Fibroblast of lung (primary cell): Measurements from ENCODE around the gene ZSCAN21. TPM values are rescaled to one million over a fixed set of nuclear protein-coding genes. Genes with fewer than 3 reads are reported as not detected.

ENCODE experiments used
- DNase-seq, 2 donors: peaks; one replicate each; pipeline versions ENCODE4 v3.0.0 to v3.0.0-alpha.2; 2010; ENCODE audit warnings: low read depth in 2 of 2
- H2AFZ ChIP-seq: 2 replicates; pipeline ENCODE4 v1.5.1; 2012; ENCODE audit warnings: low read length, control low read depth, inconsistent platforms
- H3K27ac ChIP-seq: 2 replicates; pipeline ENCODE4 v1.5.1; 2011; ENCODE audit warnings: low read length, control low read depth; ENCODE audit not compliant: insufficient read depth
- H3K27me3 ChIP-seq: 2 replicates; pipeline ENCODE4 v1.5.1; 2011; ENCODE audit warnings: mild to moderate bottlenecking, low read length; ENCODE audit not compliant: control insufficient read depth, insufficient read depth
- H3K36me3 ChIP-seq: 2 replicates; pipeline ENCODE4 v1.5.1; 2011; ENCODE audit warnings: low read length; ENCODE audit not compliant: control insufficient read depth, insufficient read depth
- H3K4me1 ChIP-seq: 2 replicates; pipeline ENCODE4 v1.5.1; 2011; ENCODE audit warnings: low read length; ENCODE audit not compliant: control insufficient read depth, insufficient read depth; ENCODE audit errors: extremely low read depth
- H3K4me2 ChIP-seq: 2 replicates; pipeline ENCODE4 v1.5.1; 2011; ENCODE audit warnings: low read length, control low read depth; ENCODE audit not compliant: insufficient read depth; ENCODE audit errors: extremely low read depth
- H3K4me3 ChIP-seq, 4 experiments: fragments of 200-600 bp in 1 of 4; sonication (generic) in 1 of 4; replicated peaks in 1 of 4; 2 replicates each; pipeline ENCODE4 v1.5.1; 2011 to 2016; ENCODE audit warnings: low read length in 4 of 4, low read depth in 3 of 4, mild to moderate bottlenecking in 3 of 4, control low read depth in 2 of 4, inconsistent platforms in 1 of 4, mixed read lengths in 1 of 4; ENCODE audit not compliant: insufficient read depth in 1 of 4; ENCODE audit errors: control extremely low read depth in 1 of 4
- H3K79me2 ChIP-seq: 2 replicates; pipeline ENCODE4 v1.5.1; 2012; ENCODE audit warnings: mild to moderate bottlenecking, low read length, inconsistent platforms; ENCODE audit not compliant: control insufficient read depth, insufficient read depth
- H3K9ac ChIP-seq: 2 replicates; pipeline ENCODE4 v1.5.1; 2011; ENCODE audit warnings: mild to moderate bottlenecking, low read length, control low read depth; ENCODE audit not compliant: insufficient read depth
- H3K9me3 ChIP-seq: 2 replicates; pipeline ENCODE4 v1.5.1; 2012; ENCODE audit warnings: low read depth, low read length; ENCODE audit not compliant: control insufficient read depth, insufficient read depth
- H4K20me1 ChIP-seq: 2 replicates; pipeline ENCODE4 v1.5.1; 2011; ENCODE audit warnings: low read length; ENCODE audit not compliant: control insufficient read depth, insufficient read depth; ENCODE audit errors: extremely low read depth
- EZH2 ChIP-seq: IDR thresholded peaks from 2 replicates; pipeline ENCODE4 v1.5.1; 2012; ENCODE audit warnings: low read length, control low read depth, mild to moderate bottlenecking; ENCODE audit errors: missing control alignments
- polyA plus RNA-seq, 2 donors: library from polyadenylated mRNA; depleted of rRNA in 1 of 2; stranded (reverse) in 1 of 2; unstranded in 1 of 2; fragments of >200 nt; gene quantifications; 2 replicates each; pipeline ENCODE4 v1.2.1, GENCODE V29; 2011 to 2012; ENCODE audit warnings: missing spikeins in 1 of 2
- total RNA-seq: library from RNA; depleted of rRNA; stranded (reverse); fragments of >200 nt; gene quantifications from 2 replicates; pipeline ENCODE4 v1.2.1, GENCODE V29; 2014
- TF ChIP-seq, protein P1 (sequence below), 2 donors: IDR thresholded peaks in 1 of 2; conservative IDR thresholded peaks in 1 of 2; 1 replicate in 1 of 2; 2 replicates in 1 of 2; pipeline ENCODE4 v1.5.1; 2011 to 2012; ENCODE audit warnings: low read length in 2 of 2, control low read depth in 1 of 2, inconsistent platforms in 1 of 2, low read depth in 1 of 2, mild to moderate bottlenecking in 1 of 2

ZSCAN21 gene
- total and polyA plus RNA-seq, 2 donors (not counting 1 experiment from before 2014, with no cell fraction given) = 11.1 to 11.3 TPM

DNA sequence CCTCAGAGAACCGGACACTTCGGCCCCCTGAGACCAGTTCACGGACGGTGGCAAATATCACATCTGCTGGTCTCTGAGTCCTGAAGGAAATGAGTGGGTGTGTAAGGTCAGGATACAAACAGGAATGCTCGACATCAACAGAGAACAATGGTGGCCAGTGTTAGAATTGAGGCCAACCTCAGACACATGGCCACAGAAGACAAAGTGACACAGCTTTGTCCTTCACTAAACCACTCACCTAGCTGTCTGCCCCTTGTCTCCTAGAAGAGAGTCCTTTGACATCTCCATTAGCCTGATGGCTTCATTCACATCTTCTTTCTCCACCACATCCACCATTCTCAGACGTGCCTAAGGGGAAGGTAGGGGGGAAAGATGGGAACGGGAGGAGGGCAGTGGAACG lies 43.5 kb downstream of the ZSCAN21 start:
- Histone ChIP-seq H3K4me1 (peaks cover 18% of the 10 kb centered on the region), H3K9ac (no peak overlapping the region), H3K9me3 (no peaks in the 10 kb centered on the region), H3K27ac (no peak overlapping the region), H3K27me3 (no peaks in the 10 kb centered on the region), H4K20me1 (no peaks in the 10 kb centered on the region), H3K79me2 (peaks cover 34% of the 10 kb centered on the region), H2AFZ (no peak overlapping the region), H3K36me3 (peaks cover 57% of the 10 kb centered on the region), H3K4me3 (no peak overlapping the region), H3K4me2 (no peak overlapping the region)
- TF ChIP-seq, protein P1, sequence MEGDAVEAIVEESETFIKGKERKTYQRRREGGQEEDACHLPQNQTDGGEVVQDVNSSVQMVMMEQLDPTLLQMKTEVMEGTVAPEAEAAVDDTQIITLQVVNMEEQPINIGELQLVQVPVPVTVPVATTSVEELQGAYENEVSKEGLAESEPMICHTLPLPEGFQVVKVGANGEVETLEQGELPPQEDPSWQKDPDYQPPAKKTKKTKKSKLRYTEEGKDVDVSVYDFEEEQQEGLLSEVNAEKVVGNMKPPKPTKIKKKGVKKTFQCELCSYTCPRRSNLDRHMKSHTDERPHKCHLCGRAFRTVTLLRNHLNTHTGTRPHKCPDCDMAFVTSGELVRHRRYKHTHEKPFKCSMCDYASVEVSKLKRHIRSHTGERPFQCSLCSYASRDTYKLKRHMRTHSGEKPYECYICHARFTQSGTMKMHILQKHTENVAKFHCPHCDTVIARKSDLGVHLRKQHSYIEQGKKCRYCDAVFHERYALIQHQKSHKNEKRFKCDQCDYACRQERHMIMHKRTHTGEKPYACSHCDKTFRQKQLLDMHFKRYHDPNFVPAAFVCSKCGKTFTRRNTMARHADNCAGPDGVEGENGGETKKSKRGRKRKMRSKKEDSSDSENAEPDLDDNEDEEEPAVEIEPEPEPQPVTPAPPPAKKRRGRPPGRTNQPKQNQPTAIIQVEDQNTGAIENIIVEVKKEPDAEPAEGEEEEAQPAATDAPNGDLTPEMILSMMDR (conservative IDR thresholded peaks at IDR 0.05 in 1 of 2, IDR thresholded peaks at IDR 0.05 in 1 of 2; ENCODE audit: low read depth in 1 of 2, low read length in 2 of 2) = no peak
- TF ChIP-seq EZH2 = no peak
- DNase-seq = no peak

DNA sequence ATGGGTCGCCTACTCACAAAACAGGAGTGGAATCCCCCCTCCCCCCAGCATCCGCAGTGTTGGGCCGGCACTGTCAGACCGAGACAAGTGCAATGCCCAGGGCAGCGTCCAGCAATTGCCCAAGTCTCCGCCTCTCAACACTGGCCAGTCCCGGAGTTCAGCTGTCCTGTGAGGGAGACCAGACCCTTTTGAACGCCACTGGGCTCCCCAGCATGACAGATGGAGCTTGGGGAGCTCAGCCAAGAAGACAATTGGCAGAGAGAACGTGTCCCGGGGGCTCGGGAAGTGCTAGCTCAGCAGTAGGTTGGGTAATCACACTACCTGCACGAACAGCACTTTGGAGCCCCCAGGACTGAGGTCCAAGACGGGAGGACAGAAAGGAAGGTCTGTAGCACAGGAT lies 43.9 kb downstream of the ZSCAN21 start:
- Histone ChIP-seq H3K36me3 (peaks cover 61% of the 10 kb centered on the region), H3K9ac (no peak overlapping the region), H3K9me3 (no peaks in the 10 kb centered on the region), H4K20me1 (no peaks in the 10 kb centered on the region), H3K4me3 (no peak overlapping the region), H3K4me1 (peaks cover 15% of the 10 kb centered on the region), H3K4me2 (no peak overlapping the region), H3K27me3 (no peaks in the 10 kb centered on the region), H3K79me2 (peaks cover 36% of the 10 kb centered on the region), H3K27ac (peak overlapping the region; percentile 53), H2AFZ (no peak overlapping the region)
- DNase-seq = no peak
- TF ChIP-seq EZH2 = no peak
- TF ChIP-seq, protein P1 (conservative IDR thresholded peaks at IDR 0.05 in 1 of 2, IDR thresholded peaks at IDR 0.05 in 1 of 2; ENCODE audit: low read depth in 1 of 2, low read length in 2 of 2) = no peak

DNA sequence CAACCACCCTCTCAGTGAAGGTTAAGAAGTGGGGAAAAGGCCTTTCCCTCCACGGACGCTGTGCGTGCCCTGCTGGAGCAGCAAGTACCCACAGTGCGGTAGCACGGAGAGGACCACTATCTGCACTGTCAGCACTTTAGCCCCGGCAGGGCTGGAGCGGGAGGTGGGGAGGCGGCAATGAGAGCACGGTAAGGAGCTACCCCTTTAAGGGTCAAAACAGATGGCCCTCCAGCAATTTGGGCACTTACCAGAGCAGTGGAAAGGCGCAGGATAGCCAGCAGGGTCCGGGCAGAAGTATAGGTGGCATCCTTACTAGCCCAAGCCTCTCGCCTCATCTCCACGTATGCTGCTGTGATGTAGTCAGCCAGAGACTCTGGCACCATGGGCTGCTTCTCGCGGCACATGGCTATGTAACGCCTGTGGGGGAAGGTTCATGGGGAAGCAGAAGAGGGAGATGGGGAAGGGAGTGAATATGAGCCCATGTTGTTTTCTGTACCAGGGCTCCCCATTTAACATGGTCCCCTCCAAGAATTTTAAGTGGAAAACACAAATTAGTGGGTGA lies 44.4 kb downstream of the ZSCAN21 start:
- Histone ChIP-seq H3K79me2 (peaks cover 37% of the 10 kb centered on the region), H3K4me3 (no peak overlapping the region), H3K27ac (peak overlapping the region; percentile 53), H3K4me1 (peaks cover 13% of the 10 kb centered on the region), H3K36me3 (peaks cover 63% of the 10 kb centered on the region), H3K27me3 (no peaks in the 10 kb centered on the region), H2AFZ (no peak overlapping the region), H4K20me1 (no peaks in the 10 kb centered on the region), H3K4me2 (no peak overlapping the region), H3K9me3 (no peaks in the 10 kb centered on the region), H3K9ac (no peak overlapping the region)
- TF ChIP-seq EZH2 = no peak
- TF ChIP-seq, protein P1 (conservative IDR thresholded peaks at IDR 0.05 in 1 of 2, IDR thresholded peaks at IDR 0.05 in 1 of 2; ENCODE audit: low read depth in 1 of 2, low read length in 2 of 2) = no peak
- DNase-seq = no peak
